OCI-LY3 (cell line): ENCODE data around the gene YWHAG.

Experiments
- CTCF ChIP-seq: fragments of 200-600, 300-600 bp; sonication (generic); IDR thresholded peaks from 2 replicates; pipeline ENCODE4 v1.5.1; 2014; ENCODE audit warnings: antibody characterized with exemption, low read length, low read depth
- EZH2phosphoT487 ChIP-seq: fragments of 200-600 bp; shearing (Covaris generic); IDR thresholded peaks from 2 replicates; pipeline ENCODE4 v1.6.1; 2018; ENCODE audit warnings: antibody characterized with exemption, mixed run types, low read depth

GRCh38 chr7:76400248-76400647 is 41.5 kb upstream of the YWHAG start:
- TF ChIP-seq CTCF (no peak), EZH2phosphoT487 (no peak)
